GM18868 (cell line): ENCODE data around the gene PCDHA2.
"Not testable (repeated sequence)": the region's sequence is repeated elsewhere in the genome, so short reads cannot be mapped to it uniquely, and the experiment has no call there.

Experiments used
- ATAC-seq: cut with Tn5 transposase; IDR thresholded peaks from one replicate; pipeline ENCODE4 v1.9.1; 2021; ENCODE audit warnings: mild to moderate bottlenecking, moderate library complexity; ENCODE audit not compliant: unreplicated experiment

The PCDHA2 gene

GRCh38 chr5:140794595-140795258 lies at the start of gene PCDHA2:
TSS of gene PCDHA2 (plus strand) at chr5:140794852.
- ATAC-seq, result no peak

GRCh38 chr5:140753561-140753960 lies 41.1 kb upstream of the PCDHA2 start:
- ATAC-seq, result no peak

GRCh38 chr5:140764177-140764973 lies 30.3 kb upstream of the PCDHA2 start:
- ATAC-seq, result no peak

- no peak for ATAC-seq
Measured at GRCh38 chr5:140767444-140767843, 27.2 kb upstream of the PCDHA2 start.

- ATAC-seq, result no peak
Measured at GRCh38 chr5:140780512-140780911, 14.1 kb upstream of the PCDHA2 start.

- ATAC-seq, result no peak
Measured at GRCh38 chr5:140785905-140786686, 8.6 kb upstream of the PCDHA2 start, which contains the start of gene PCDHA1. TSS of gene PCDHA1 (plus strand) at chr5:140786140.

- ATAC-seq, result not testable (repeated sequence)
Measured at GRCh38 chr5:140787422-140787821, 7.2 kb upstream of the PCDHA2 start.

GRCh38 chr5:140787849-140788504 lies 6.7 kb upstream of the PCDHA2 start:
- ATAC-seq, result not testable (repeated sequence)

GRCh38 chr5:140791089-140791488 lies 3.6 kb upstream of the PCDHA2 start:
- ATAC-seq, result no peak

GRCh38 chr5:140795259-140795641 lies 598 bp downstream of the PCDHA2 start:
- ATAC-seq, result no peak

- ATAC-seq, result not testable (repeated sequence)
Measured at GRCh38 chr5:140796072-140796717, 1.5 kb downstream of the PCDHA2 start.

GRCh38 chr5:140796718-140797095 lies 2.1 kb downstream of the PCDHA2 start:
- no peak for ATAC-seq

GRCh38 chr5:140800816-140801493 lies 6.3 kb downstream of the PCDHA2 start, which contains the start of gene PCDHA3:
TSS of gene PCDHA3 (plus strand) at chr5:140801057.
- ATAC-seq, result no peak

- ATAC-seq, result no peak
Measured at GRCh38 chr5:140801494-140801841, 6.8 kb downstream of the PCDHA2 start.

- ATAC-seq, result not testable (repeated sequence)
Measured at GRCh38 chr5:140802381-140802780, 7.7 kb downstream of the PCDHA2 start.

- no peak for ATAC-seq
Measured at GRCh38 chr5:140802781-140803271, 8.2 kb downstream of the PCDHA2 start.

- ATAC-seq, result no peak
Measured at GRCh38 chr5:140806834-140807775, 12.5 kb downstream of the PCDHA2 start, which contains the start of gene PCDHA4. TSS of gene PCDHA4 (plus strand) at chr5:140807068.

GRCh38 chr5:140808241-140808888 lies 13.7 kb downstream of the PCDHA2 start:
- not testable (repeated sequence) for ATAC-seq
